HepG2 (cell line): ENCODE results near the gene TMTC1. TPM values are rescaled to one million over a fixed set of nuclear protein-coding genes. Genes with fewer than 3 reads are reported as not detected.

Source experiments
- ATAC-seq: fragments of 200-7000 bp; cut with Tn5 transposase; 3 replicates; pipeline ENCODE4 v1.9.1; 2020; ENCODE audit warnings: mild to moderate bottlenecking, moderate library complexity
- BruUV-seq: library from RNA; stranded (reverse); fragments of 400-500 nt; replicated peaks from 2 replicates; lab custom pipeline; 2021; lab: Mats Ljungman, UMichigan
- CTCF ChIA-PET: fragments of 300-600 bp; formaldehyde crosslinking; extraction: SDS; loops from one replicate; lab custom pipeline; 2021; ENCODE audit warnings: low total read pairs, inconsistent platforms, low intra/inter-chr PET ratio; lab: Yijun Ruan, JAX
- POLR2A ChIA-PET: fragments of 350-600 bp; sonication (Branson Sonifier 250); formaldehyde crosslinking; loops from one replicate; lab custom pipeline; 2020; ENCODE audit warnings: antibody characterized with exemption, inconsistent platforms; lab: Yijun Ruan, JAX
- DNase-seq: peaks from one replicate; pipeline ENCODE4 v3.0.0-alpha.2; 2015; ENCODE audit warnings: low spot score
- FAIRE-seq: peaks from 3 replicates; lab custom pipeline; 2011; peaks lifted over from hg19 to GRCh38; lab: Jason Lieb, UNC
- H2AFZ ChIP-seq: one replicate; pipeline ENCODE4 v1.6.1; 2011; ENCODE audit warnings: low read length, inconsistent platforms
- H3K27ac ChIP-seq: fragments of 300-600 bp; 3 replicates; pipeline ENCODE4 v1.8.0; 2011; ENCODE audit warnings: mixed run types, mild to moderate bottlenecking, mixed read lengths, low read length, inconsistent platforms; ENCODE audit not compliant: insufficient read depth; ENCODE audit errors: extremely low read length
- H3K27me3 ChIP-seq, 2 experiments: fragments of 200-600 bp in 1 of 2; 2 replicates in 1 of 2; 3 replicates in 1 of 2; pipeline versions ENCODE4 v1.6.0 to v1.8.0; 2011; ENCODE audit warnings: low read length in 2 of 2, mild to moderate bottlenecking in 2 of 2, moderate library complexity in 2 of 2, inconsistent platforms in 1 of 2; ENCODE audit not compliant: insufficient read depth in 2 of 2, control insufficient read depth in 1 of 2
- H3K36me3 ChIP-seq, 2 experiments: fragments of 200-600 bp in 1 of 2; replicated peaks in 1 of 2; 2 replicates in 1 of 2; 3 replicates in 1 of 2; pipeline versions ENCODE4 v1.5.1 to v1.8.0; 2011; ENCODE audit warnings: low read length in 2 of 2, inconsistent platforms in 1 of 2; ENCODE audit not compliant: insufficient read depth in 2 of 2, control insufficient read depth in 1 of 2
- H3K4me1 ChIP-seq: 2 replicates; pipeline ENCODE4 v1.5.1; 2012; ENCODE audit warnings: low read length, inconsistent platforms; ENCODE audit not compliant: insufficient read depth
- H3K4me2 ChIP-seq: 2 replicates; pipeline ENCODE4 v1.6.0; 2011; ENCODE audit warnings: low read depth, low read length, inconsistent platforms
- H3K4me3 ChIP-seq, 3 experiments: fragments of 200-600 bp in 1 of 3; sonication (generic), shearing (Covaris generic) in 1 of 3; replicated peaks in 1 of 3; 2 replicates each; pipeline ENCODE4 v1.5.1; 2011 to 2016; ENCODE audit warnings: low read length in 3 of 3, inconsistent platforms in 2 of 3, low read depth in 2 of 3, mild to moderate bottlenecking in 2 of 3, control low read depth in 1 of 3, mixed read lengths in 1 of 3; ENCODE audit not compliant: insufficient read depth in 1 of 3
- H3K79me2 ChIP-seq: one replicate; pipeline ENCODE4 v1.6.1; 2011; ENCODE audit warnings: low read length, inconsistent platforms; ENCODE audit not compliant: insufficient read depth
- H3K9ac ChIP-seq: 2 replicates; pipeline ENCODE4 v1.6.0; 2011; ENCODE audit warnings: mild to moderate bottlenecking, low read depth, low read length, inconsistent platforms; ENCODE audit not compliant: insufficient read depth
- H3K9me3 ChIP-seq: 2 replicates; pipeline ENCODE4 v1.5.1; 2012; ENCODE audit warnings: mild to moderate bottlenecking, low read length
- H4K20me1 ChIP-seq: 2 replicates; pipeline ENCODE4 v1.6.0; 2011; ENCODE audit warnings: inconsistent platforms, mild to moderate bottlenecking, low read length, moderate library complexity; ENCODE audit not compliant: insufficient read depth
- CEBPB ChIP-seq: IDR thresholded peaks from 2 replicates; pipeline ENCODE4 v1.6.1; 2011; ENCODE audit warnings: low read depth, low read length, improper control_type of control experiment, borderline replicate concordance
- CEBPG ChIP-seq: IDR thresholded peaks from 2 replicates; pipeline ENCODE4 v1.6.1; 2016
- ZBTB40 ChIP-seq, 2 experiments: fragments of 450-650 bp in 1 of 2; sonication (generic) in 1 of 2; formaldehyde crosslinking in 1 of 2; IDR thresholded peaks; 2 replicates each; pipeline versions ENCODE4 v1.6.1 to v1.8.0; 2016 to 2022; ENCODE audit warnings: antibody characterized with exemption in 1 of 2, mild to moderate bottlenecking in 1 of 2, missing genetic modification reagents in 1 of 2
- WGBS: methylation state at CpG from one replicate; pipeline ENCODE4 v1.1.6; 2017; ENCODE audit warnings: low lambda C conversion rate; 5-methylcytosine and 5-hydroxymethylcytosine counted together
- in situ Hi-C: cut with HindIII; loops from 2 replicates; pipeline ENCODE4 v1.10.0; 2017; ENCODE audit warnings: low pct_unique_long_range_greater_than_20kb; ENCODE audit not compliant: extremely low pct_ligation_motif_present
- intact Hi-C: fragments of 100-400 bp; cut with micrococcal nuclease; formaldehyde crosslinking; loops from one replicate; pipeline ENCODE4 v1.10.0; 2022; ENCODE audit not compliant: unreplicated experiment
- polyA plus RNA-seq, 8 experiments: library from polyadenylated mRNA; depleted of rRNA in 3 of 8; stranded (reverse) in 7 of 8; unstranded in 1 of 8; fragments of >200 nt; fragmentation: Illumina TruSeq in 4 of 8; extraction: Trizol in 4 of 8; gene quantifications; 2 replicates each; pipeline versions ENCODE4 v1.2.1 to v1.2.3, GENCODE V29; 2011 to 2016; ENCODE audit warnings: low read depth in 4 of 8, missing spikeins in 1 of 8, mixed read lengths in 1 of 8; ENCODE audit not compliant: insufficient read depth in 1 of 8
- total RNA-seq, 5 experiments: library from RNA; depleted of rRNA; stranded (reverse); fragments of >200 nt; fragmentation: Illumina TruSeq; extraction: Trizol; gene quantifications; 2 replicates each; pipeline ENCODE4 v1.2.3, GENCODE V29; 2016; ENCODE audit warnings: low read depth in 1 of 5

TMTC1 gene
- total and polyA plus RNA-seq, 2 of the 13 experiments (the other 11 are each of a cell fraction or from before 2014, with no cell fraction given) = 0.69 to 1.8 TPM

GRCh38 chr12:29534935-29535334 lies 248.8 kb downstream of the TMTC1 start:
- no peak overlapping the region for H3K4me2 ChIP-seq

More at GRCh38 chr12:29534935-29535334, 248.8 kb downstream of the TMTC1 start:
- Histone ChIP-seq H3K9me3 (no peaks in the 10 kb centered on the region), H3K79me2 (no peaks in the 10 kb centered on the region), H3K9ac (no peak overlapping the region), H2AFZ (no peak overlapping the region), H3K36me3 (no peaks in the 10 kb centered on the region), H3K27ac (no peak overlapping the region), H3K4me1 (no peaks in the 10 kb centered on the region), H4K20me1 (no peaks in the 10 kb centered on the region), H3K27me3 (no peaks in the 10 kb centered on the region), H3K4me3 (no peak overlapping the region)
- BruUV-seq = no TSS peak
- ChIA-PET POLR2A (no interaction called here), CTCF (no interaction called here)
- ATAC-seq = peak; percentile 41; the same call in 2 of the 3 replicates
- no peak for FAIRE-seq
- intact Hi-C loops = no loop called here
- TF ChIP-seq ZBTB40 (IDR thresholded peaks at IDR 0.05) (no peak), ZBTB40 (CRISPR knock-in tag; IDR thresholded peaks at IDR 0.05) (no peak), CEBPG (CRISPR knock-in tag) (0 out of 2 replicates have a peak, but pooled peaks have one; percentile 9), CEBPB (peak; percentile 43; the same call in 1 of the 2 replicates)
- in situ Hi-C loops = loop anchor here (25.0 kb wide), 1 partner anchor 1302 kb away; no protein-coding TSS in a partner anchor
- DNase-seq = peak; percentile 5
- WGBS = 60% methylated on average over 2 of the region's 2 CpGs
